NCI-H2029 (cell line): ENCODE data around the gene SYNJ2BP.

Experiments
- DNase-seq: peaks from one replicate; lab custom pipeline; 2025; lab: John Stamatoyannopoulos, UW

SYNJ2BP gene

GRCh38 chr14:70391493-70392391, 25.1 kb downstream of the SYNJ2BP start:
- DNase-seq: no peak

- DNase-seq: no peak
Observed at GRCh38 chr14:70382536-70382935, 34.4 kb downstream of the SYNJ2BP start.

GRCh38 chr14:70380824-70381223, 36.1 kb downstream of the SYNJ2BP start:
- no peak for DNase-seq

- DNase-seq: no peak
Observed at GRCh38 chr14:70378696-70379095, 38.2 kb downstream of the SYNJ2BP start.
